WERI-Rb-1 (cell line): ENCODE measurements around the gene PEPD.

Source experiments
- DNase-seq: peaks from one replicate; pipeline ENCODE4 v3.0.0-alpha.2; 2020
- H3K27ac ChIP-seq: fragments of 250-450 bp; sonication (Bioruptor Pico); 2 replicates; pipeline ENCODE4 v1.5.1; 2020; ENCODE audit warnings: mild to moderate bottlenecking, moderate library complexity
- H3K27me3 ChIP-seq: fragments of 250-450 bp; sonication (Bioruptor Pico); 2 replicates; pipeline ENCODE4 v1.5.1; 2021; ENCODE audit warnings: mild to moderate bottlenecking, low read depth, moderate library complexity; ENCODE audit not compliant: insufficient read depth, severe bottlenecking
- H3K36me3 ChIP-seq: fragments of 250-450 bp; sonication (Bioruptor Pico); 2 replicates; pipeline ENCODE4 v1.5.1; 2020; ENCODE audit warnings: mild to moderate bottlenecking, moderate library complexity
- H3K4me3 ChIP-seq: 2 replicates; pipeline ENCODE4 v1.5.1; 2011; ENCODE audit warnings: low read depth, mild to moderate bottlenecking, control low read depth, low read length
- H3K9me3 ChIP-seq: fragments of 250-450 bp; sonication (Bioruptor Pico); 2 replicates; pipeline ENCODE4 v1.5.1; 2021; ENCODE audit warnings: mild to moderate bottlenecking, moderate library complexity; ENCODE audit not compliant: severe bottlenecking
- CTCF ChIP-seq: IDR thresholded peaks from 2 replicates; pipeline ENCODE4 v1.5.1; 2011; ENCODE audit warnings: low read depth, mild to moderate bottlenecking, control low read depth, inconsistent platforms, low read length

Gene PEPD

DNA sequence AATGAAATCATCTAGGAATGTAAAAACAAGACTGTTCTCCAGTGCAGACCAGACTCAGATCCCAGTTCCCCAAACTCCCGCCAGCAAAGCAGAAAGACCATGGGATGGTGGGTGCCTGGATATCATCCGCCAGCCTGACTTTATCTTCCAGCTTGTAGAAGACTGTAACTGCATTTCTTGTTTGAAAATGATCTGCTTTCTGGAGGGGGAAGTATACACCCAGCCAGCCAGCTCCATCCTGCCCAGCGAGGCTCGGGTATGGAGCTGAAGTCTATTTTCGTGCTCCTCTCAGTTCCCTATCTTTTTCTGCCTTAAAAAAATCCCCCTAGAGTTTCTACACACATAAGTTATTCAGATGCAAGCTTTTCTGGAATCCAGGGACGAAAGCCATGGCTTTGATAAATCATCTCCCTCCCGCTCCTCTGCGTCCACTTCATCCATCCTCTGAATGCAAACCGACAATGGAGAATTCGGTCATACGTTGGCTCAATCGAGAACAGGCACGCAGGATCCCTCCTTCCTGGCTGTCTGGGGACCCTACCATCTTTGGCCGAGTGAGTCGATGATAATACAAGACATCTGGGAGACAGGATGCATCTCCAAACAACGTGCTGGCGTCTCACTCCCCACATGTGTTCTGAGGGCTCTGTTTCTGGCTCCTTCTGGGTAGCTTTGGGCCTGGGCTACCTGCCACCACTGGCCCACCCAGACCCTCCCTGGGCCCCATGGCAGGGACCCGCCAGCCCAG lies 116.9 kb downstream of the PEPD start:
- Histone ChIP-seq H3K27me3 (no peaks in the 10 kb centered on the region), H3K9me3 (no peaks in the 10 kb centered on the region), H3K27ac (no peak overlapping the region), H3K36me3 (no peaks in the 10 kb centered on the region), H3K4me3 (no peak overlapping the region)
- TF ChIP-seq CTCF, result no peak
- DNase-seq, result no peak

GRCh38 chr19:33403973-33404304 lies 117.7 kb downstream of the PEPD start:
- no peaks in the 10 kb centered on the region for H3K27me3 ChIP-seq
- H3K4me3 ChIP-seq, result no peak overlapping the region
- no peak for TF ChIP-seq CTCF
- no peak for DNase-seq
- no peaks in the 10 kb centered on the region for H3K36me3 ChIP-seq
- no peaks in the 10 kb centered on the region for H3K9me3 ChIP-seq
- H3K27ac ChIP-seq, result no peak overlapping the region

DNA sequence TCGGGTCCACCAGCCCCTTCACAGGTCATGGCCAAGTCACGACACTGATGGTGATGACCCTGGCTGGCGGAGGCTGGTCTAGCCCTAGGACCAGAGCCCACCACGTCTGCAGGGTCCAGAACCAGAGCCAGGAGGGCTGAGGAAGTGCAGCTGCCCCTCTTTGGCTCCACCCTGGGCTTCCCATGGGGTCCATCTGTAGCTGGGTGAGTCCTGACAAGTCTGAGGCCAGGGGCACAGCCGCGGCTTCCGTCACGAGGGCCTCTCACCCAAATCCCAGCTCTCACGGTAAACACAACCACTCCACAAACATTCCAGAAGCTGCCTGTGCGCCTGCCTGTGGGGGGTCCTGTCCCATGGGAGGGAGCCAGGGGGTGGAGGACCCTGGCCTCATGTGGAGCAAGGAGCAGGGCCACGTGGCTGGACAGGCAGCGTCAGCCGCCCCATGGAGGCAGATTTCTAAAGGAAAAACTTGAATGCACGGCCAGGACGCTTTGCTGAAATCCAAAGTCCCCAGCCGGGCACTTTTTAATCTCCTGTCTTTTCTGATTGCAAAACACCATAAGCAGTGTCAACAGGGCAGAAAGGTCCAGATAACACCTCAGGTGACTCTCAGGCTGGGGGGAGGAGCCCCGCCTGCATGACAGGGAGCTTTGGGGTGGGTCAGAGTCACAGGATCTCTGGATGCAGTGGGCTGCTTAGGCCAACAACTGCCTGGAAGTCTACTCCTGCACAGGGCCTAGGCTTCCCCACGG lies 118.2 kb downstream of the PEPD start:
- no peaks in the 10 kb centered on the region for H3K9me3 ChIP-seq
- no peak overlapping the region for H3K4me3 ChIP-seq
- H3K27ac ChIP-seq, result no peak overlapping the region
- no peaks in the 10 kb centered on the region for H3K36me3 ChIP-seq
- H3K27me3 ChIP-seq, result no peaks in the 10 kb centered on the region
- TF ChIP-seq CTCF, result no peak
- DNase-seq, result no peak

DNA sequence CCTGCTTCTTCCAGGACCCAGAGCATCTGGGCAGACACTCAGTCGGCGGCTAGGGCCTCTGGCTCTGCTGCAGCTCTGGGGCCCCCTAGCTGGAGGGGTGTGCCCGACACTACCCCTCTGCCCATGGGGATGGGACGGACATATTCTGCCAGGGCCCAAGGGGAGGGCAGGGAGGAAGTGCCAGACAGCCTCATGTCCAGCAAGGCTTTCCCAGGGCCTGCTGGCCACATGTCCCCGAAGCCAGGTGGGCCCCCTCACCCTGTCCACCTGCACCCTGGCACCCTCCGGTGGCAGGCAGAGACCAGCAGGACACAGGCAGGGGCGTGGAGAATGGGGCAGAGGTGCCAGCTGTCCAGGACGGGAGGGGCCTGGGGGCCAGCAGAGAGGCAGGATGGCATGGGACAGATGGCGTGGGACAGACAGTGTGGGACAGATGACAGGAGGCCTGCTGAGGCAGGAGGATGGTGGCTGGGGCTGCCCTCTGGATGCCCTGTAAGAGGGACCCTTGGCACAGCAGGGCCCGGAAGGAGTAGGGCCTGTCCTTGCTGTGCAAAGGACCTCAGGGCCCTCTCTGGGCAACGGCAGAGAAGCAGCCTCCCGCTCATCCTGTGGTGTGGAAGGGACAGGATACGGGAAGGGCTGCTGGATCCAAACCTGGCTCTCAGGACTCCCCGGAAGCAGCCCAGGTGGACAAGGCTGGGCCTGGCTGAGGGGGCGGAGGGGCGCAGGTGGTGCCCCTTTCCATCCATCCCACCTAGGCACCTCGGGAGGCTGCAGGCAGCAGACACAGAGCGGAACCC lies 119.0 kb downstream of the PEPD start:
- H3K4me3 ChIP-seq, result no peak overlapping the region
- no peak for TF ChIP-seq CTCF
- DNase-seq, result no peak
- H3K27me3 ChIP-seq, result no peaks in the 10 kb centered on the region
- H3K27ac ChIP-seq, result no peak overlapping the region
- H3K36me3 ChIP-seq, result no peaks in the 10 kb centered on the region; the same call in 1 of the 2 replicates
- H3K9me3 ChIP-seq, result no peaks in the 10 kb centered on the region

DNA sequence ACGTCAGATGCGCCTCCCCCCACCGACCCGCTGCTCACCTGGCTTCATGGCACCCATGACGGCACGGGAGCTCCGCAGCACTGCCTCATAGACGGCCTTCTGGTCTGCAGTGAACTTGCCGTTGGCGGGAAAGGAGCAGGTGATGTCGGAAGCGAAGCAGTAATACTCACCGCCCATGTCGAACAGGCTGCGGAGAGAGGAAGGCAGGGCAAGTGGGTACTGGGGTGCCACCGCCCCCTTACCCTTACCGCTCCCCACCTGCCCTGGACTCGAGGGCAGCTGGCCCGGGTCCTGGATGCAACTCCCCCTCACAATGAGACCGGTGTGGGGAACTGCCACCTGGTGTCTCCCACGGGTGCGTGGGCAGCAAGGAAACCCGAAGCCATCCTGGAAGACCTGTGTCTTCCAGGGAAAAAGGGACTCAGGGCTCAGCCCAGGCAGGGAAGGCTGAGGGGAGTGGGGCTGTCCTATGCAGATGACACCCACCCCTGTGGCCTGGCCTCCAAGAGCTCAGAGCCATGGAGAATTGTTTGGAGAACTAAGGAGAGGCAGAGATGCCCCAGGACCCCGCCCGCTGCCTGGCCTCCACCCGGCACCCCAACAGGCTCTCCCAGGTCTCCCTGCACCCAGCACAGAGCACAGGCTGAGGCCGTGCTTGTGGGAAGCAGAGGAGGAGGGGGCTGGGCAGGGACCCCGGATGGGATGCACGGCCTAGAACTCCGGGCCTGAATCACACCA lies 119.7 kb downstream of the PEPD start:
- no peak for TF ChIP-seq CTCF
- H3K9me3 ChIP-seq, result no peaks in the 10 kb centered on the region
- H3K36me3 ChIP-seq, result no peaks in the 10 kb centered on the region; the same call in 1 of the 2 replicates
- DNase-seq, result no peak
- H3K4me3 ChIP-seq, result no peak overlapping the region
- no peak overlapping the region for H3K27ac ChIP-seq
- H3K27me3 ChIP-seq, result no peaks in the 10 kb centered on the region
